ENCODE measurements around the gene NSL1.
"Not testable (repeated sequence)": the region's sequence is repeated elsewhere in the genome, so short reads cannot be mapped to it uniquely, and the experiment has no call there.

Gene NSL1

DNA sequence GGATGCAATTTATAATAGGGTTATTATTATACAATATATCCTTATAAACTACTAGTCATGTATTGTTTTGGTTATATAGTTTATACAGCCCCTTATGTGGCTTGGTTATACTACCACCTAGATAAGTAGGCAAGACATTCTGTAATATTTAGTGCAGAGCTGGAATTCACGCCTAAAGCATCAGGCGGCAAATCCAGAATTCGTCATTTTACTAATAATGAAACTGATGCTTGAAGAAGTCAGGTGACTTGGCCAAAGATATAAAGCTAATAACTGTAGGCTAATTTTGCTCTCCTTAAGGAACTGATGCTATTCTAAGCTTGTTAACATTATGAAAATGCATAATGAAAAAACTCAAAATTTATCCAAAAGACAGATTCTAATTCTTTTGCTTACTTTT, 10.8 kb downstream of the NSL1 start:
- CTCF ChIA-PET: interaction anchor here (1.3 kb wide), 1 partner anchor 116 kb away, joined by 7 read pairs; no protein-coding TSS in a partner anchor
- TF ChIP-seq FOXA1 (IDR thresholded peaks at IDR 0.05) (no peak), TARDBP (IDR thresholded peaks at IDR 0.05) (no peak), NFRKB (IDR thresholded peaks at IDR 0.05) (no peak), BHLHE40 (IDR thresholded peaks at IDR 0.05; ENCODE audit: borderline replicate concordance) (no peak), LEF1 (IDR thresholded peaks at IDR 0.05; ENCODE audit: borderline replicate concordance) (no peak), L3MBTL2 (conservative IDR thresholded peaks at IDR 0.05) (no peak), FOXM1 (IDR thresholded peaks at IDR 0.05; ENCODE audit: borderline replicate concordance) (no peak), SP1 (IDR thresholded peaks at IDR 0.05) (no peak), ZNF384 (IDR thresholded peaks at IDR 0.05) (no peak), HDGF (IDR thresholded peaks at IDR 0.05; ENCODE audit: borderline replicate concordance) (no peak), ELF4 (IDR thresholded peaks at IDR 0.05) (no peak), CTBP1 (IDR thresholded peaks at IDR 0.05; ENCODE audit: borderline replicate concordance) (no peak), FOXK2 (IDR thresholded peaks at IDR 0.05) (no peak), ARNT (IDR thresholded peaks at IDR 0.05) (no peak), SUZ12 (IDR thresholded peaks at IDR 0.05) (no peak)
- TF ChIP-seq, protein P1, sequence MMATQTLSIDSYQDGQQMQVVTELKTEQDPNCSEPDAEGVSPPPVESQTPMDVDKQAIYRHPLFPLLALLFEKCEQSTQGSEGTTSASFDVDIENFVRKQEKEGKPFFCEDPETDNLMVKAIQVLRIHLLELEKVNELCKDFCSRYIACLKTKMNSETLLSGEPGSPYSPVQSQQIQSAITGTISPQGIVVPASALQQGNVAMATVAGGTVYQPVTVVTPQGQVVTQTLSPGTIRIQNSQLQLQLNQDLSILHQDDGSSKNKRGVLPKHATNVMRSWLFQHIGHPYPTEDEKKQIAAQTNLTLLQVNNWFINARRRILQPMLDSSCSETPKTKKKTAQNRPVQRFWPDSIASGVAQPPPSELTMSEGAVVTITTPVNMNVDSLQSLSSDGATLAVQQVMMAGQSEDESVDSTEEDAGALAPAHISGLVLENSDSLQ (IDR thresholded peaks at IDR 0.05): no peak

DNA sequence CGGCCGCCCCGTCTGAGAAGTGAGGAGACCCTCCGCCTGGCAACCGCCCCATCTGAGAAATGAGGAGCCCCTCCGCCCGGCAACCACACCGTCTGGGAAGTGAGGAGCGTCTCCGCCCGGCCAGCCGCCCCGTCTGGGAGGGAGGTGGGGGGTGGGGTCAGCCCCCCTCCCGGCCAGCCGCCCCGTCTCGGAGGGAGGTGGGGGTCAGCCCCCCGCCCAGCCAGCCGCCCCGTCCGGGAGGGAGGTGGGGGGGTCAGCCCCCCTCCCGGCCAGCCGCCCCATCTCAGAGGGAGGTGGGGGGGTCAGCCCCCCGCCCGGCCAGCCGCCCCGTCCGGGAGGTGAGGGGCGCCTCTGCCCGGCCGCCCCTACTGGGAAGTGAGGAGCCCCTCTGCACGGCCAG, 12.5 kb downstream of the NSL1 start:
- POLR2A ChIA-PET; DNase-seq (ENCODE audit: extremely low spot score); CTCF ChIA-PET: not testable (repeated sequence)

More for the DNA sequence above, 10.8 kb downstream of the NSL1 start:
- POLR2A ChIA-PET: interaction anchor here (1.6 kb wide), 1 partner anchor 11 kb away, joined by 6 read pairs; the partner anchor contains the start of gene NSL1
- no peak for DNase-seq (ENCODE audit: extremely low spot score)

DNA sequence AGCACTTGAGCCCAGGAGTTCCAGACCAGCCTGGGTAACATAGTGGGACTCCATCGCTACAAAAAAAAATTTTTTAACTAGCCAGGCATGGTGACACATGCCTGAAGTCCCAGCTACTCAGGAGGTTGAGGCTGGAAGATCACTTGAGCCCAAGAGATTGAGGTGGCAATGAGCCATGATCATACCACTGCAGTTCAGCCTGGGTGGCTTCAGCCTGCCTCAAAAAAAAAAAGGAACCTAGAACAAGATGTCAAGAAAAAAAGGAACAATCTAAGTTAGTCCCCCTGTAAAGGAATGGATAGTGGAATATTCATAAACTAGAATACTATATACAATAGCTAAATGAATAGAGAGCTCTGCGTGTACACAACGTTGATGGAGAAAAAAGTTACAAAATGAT, 14.4 kb downstream of the NSL1 start:
- TF ChIP-seq BHLHE40 (IDR thresholded peaks at IDR 0.05; ENCODE audit: borderline replicate concordance) (no peak), FOXM1 (IDR thresholded peaks at IDR 0.05; ENCODE audit: borderline replicate concordance) (no peak), TARDBP (IDR thresholded peaks at IDR 0.05) (no peak), L3MBTL2 (conservative IDR thresholded peaks at IDR 0.05) (no peak), SUZ12 (IDR thresholded peaks at IDR 0.05) (no peak), SP1 (IDR thresholded peaks at IDR 0.05) (no peak)
- TF ChIP-seq, protein P1 (IDR thresholded peaks at IDR 0.05): no peak
- ChIA-PET CTCF (interaction anchor here (0.7 kb wide), 2 partner anchors 28 to 144 kb away, joined by 5 to 6 read pairs; no protein-coding TSS in a partner anchor), POLR2A (no interaction called here)
- DNase-seq (ENCODE audit: extremely low spot score): no peak

DNA sequence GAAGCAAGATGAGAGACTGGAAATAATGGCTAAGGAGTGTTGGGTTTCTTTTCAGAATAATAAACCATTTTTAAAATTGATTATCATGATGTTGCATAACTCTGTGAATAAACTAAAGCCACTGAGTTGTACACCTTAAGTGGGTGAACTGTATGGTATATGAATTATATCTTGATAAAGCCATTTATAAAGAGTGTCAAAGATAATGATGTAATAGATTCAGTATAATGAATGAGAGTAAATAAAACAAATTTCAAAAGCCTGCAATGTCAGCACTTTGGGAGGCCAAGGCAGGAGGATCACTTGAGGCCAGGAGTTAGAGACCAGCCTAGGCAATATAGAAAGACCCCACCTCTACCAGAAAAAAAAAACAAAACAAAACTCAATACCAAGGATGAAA, 16.3 kb downstream of the NSL1 start:
- no peak for TF ChIP-seq FOXM1 (IDR thresholded peaks at IDR 0.05; ENCODE audit: borderline replicate concordance)
- TF ChIP-seq FOXK2 (IDR thresholded peaks at IDR 0.05): no peak
- TF ChIP-seq ELF4 (IDR thresholded peaks at IDR 0.05): no peak
- TF ChIP-seq CTBP1 (IDR thresholded peaks at IDR 0.05; ENCODE audit: borderline replicate concordance): no peak
- TF ChIP-seq ARNT (IDR thresholded peaks at IDR 0.05): no peak
- TF ChIP-seq FOXA1 (IDR thresholded peaks at IDR 0.05): no peak
- ChIA-PET CTCF (no interaction called here), POLR2A (no interaction called here)
- no peak for DNase-seq (ENCODE audit: extremely low spot score)

DNA sequence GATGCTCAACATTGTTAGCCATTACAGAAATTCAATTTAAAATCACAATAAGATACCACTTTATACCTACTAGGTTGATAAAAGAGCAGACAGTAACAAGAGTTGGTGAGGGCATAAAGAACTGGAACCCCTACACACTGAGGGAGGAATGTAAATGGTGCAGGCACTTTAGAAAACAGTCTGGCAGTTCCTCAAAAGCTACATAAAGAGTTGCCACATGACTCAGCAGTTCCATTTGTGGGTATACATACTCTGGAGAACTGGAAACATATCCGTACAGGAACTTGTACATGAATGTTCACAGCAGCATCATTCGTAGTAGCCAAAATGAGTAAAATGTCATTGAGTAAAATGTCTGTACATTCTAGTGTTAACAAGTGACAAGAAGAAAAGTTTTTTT, 17.0 kb downstream of the NSL1 start:
- no peak for DNase-seq (ENCODE audit: extremely low spot score)
- TF ChIP-seq L3MBTL2 (conservative IDR thresholded peaks at IDR 0.05): no peak
- TF ChIP-seq HDGF (IDR thresholded peaks at IDR 0.05; ENCODE audit: borderline replicate concordance): no peak
- TF ChIP-seq ARNT (IDR thresholded peaks at IDR 0.05): no peak
- TF ChIP-seq, protein P1 (IDR thresholded peaks at IDR 0.05): no peak
- no peak for TF ChIP-seq CTBP1 (IDR thresholded peaks at IDR 0.05; ENCODE audit: borderline replicate concordance)
- no peak for TF ChIP-seq SP1 (IDR thresholded peaks at IDR 0.05)
- no peak for TF ChIP-seq LEF1 (IDR thresholded peaks at IDR 0.05; ENCODE audit: borderline replicate concordance)
- no peak for TF ChIP-seq FOXM1 (IDR thresholded peaks at IDR 0.05; ENCODE audit: borderline replicate concordance)
- no peak for TF ChIP-seq ELF4 (IDR thresholded peaks at IDR 0.05)
- POLR2A ChIA-PET: no interaction called here
- CTCF ChIA-PET: no interaction called here

DNA sequence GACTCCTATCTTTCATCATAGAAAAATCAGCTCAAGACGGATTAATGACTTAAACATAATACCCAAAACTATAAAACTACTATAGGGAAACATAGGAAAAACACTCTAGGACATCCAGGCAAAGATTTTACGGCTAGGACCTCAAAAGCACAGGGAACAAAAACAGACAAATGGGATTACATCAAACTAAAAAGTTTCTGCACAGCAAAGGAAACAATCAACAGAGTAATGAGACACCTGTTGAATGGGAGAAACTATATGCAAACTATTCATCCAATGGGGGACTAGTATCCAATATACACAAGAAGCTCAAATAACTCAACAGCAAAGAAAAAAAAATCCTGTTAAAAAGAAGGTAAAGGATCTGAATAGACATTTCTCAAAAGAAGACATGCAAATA, 18.6 kb downstream of the NSL1 start:
- ChIA-PET CTCF (interaction anchor here (0.6 to 0.9 kb wide), 2 partner anchors 10 to 316 kb away, joined by 3 to 4 read pairs; no protein-coding TSS in a partner anchor), POLR2A (no interaction called here)
- TF ChIP-seq SP1 (IDR thresholded peaks at IDR 0.05): no peak
- TF ChIP-seq FOXK2 (IDR thresholded peaks at IDR 0.05): no peak
- TF ChIP-seq ELF4 (IDR thresholded peaks at IDR 0.05): no peak
- TF ChIP-seq TARDBP (IDR thresholded peaks at IDR 0.05): no peak
- TF ChIP-seq BHLHE40 (IDR thresholded peaks at IDR 0.05; ENCODE audit: borderline replicate concordance): no peak
- TF ChIP-seq LEF1 (IDR thresholded peaks at IDR 0.05; ENCODE audit: borderline replicate concordance): no peak
- no peak for TF ChIP-seq NFRKB (IDR thresholded peaks at IDR 0.05)
- TF ChIP-seq FOXM1 (IDR thresholded peaks at IDR 0.05; ENCODE audit: borderline replicate concordance): no peak
- TF ChIP-seq, protein P1 (IDR thresholded peaks at IDR 0.05): no peak
- no peak for TF ChIP-seq ARNT (IDR thresholded peaks at IDR 0.05)
- TF ChIP-seq FOXA1 (IDR thresholded peaks at IDR 0.05): no peak
- TF ChIP-seq SUZ12 (IDR thresholded peaks at IDR 0.05): no peak
- TF ChIP-seq ZNF384 (IDR thresholded peaks at IDR 0.05): no peak
- no peak for DNase-seq (ENCODE audit: extremely low spot score)

Data from HEK293T (cell line).